ENCODE results near the gene OPRL1.

The OPRL1 gene

GRCh38 chr20:64146301-64146935, 66.5 kb downstream of the OPRL1 start:
- Histone ChIP-seq H3K27ac (ENCODE audit: extremely low read depth, low read depth, low read length) (no peak overlapping the region), H3K36me3 (ENCODE audit: control insufficient read depth in 2 of 2, insufficient read depth in 1 of 2, low read length in 2 of 2) (no peaks in the 10 kb centered on the region), H3K4me3 (ENCODE audit: low read depth, low read length) (no peak overlapping the region), H3K9me3 (ENCODE audit: control insufficient read depth, insufficient read depth, low read depth, low read length) (no peaks in the 10 kb centered on the region), H3K4me1 (ENCODE audit: control insufficient read depth, insufficient read depth, low read length) (no peaks in the 10 kb centered on the region)
- TF ChIP-seq HOXA7 (CRISPR knock-in tag; IDR thresholded peaks at IDR 0.05; ENCODE audit: borderline replicate concordance) (no peak), ZNF223 (tag by site-specific recombination; IDR thresholded peaks at IDR 0.05) (no peak), ZNF791 (tag by site-specific recombination; IDR thresholded peaks at IDR 0.05) (no peak), ZNF280D (tag by site-specific recombination; IDR thresholded peaks at IDR 0.05) (no peak), ZNF10 (tag by site-specific recombination; IDR thresholded peaks at IDR 0.05) (no peak), ZNF529 (tag by site-specific recombination; IDR thresholded peaks at IDR 0.05; ENCODE audit: insufficient replicate concordance) (no peak), ZNF660 (tag by site-specific recombination; IDR thresholded peaks at IDR 0.05) (no peak), SCRT2 (tag by site-specific recombination; IDR thresholded peaks at IDR 0.05) (no peak), ZNF133 (tag by site-specific recombination; IDR thresholded peaks at IDR 0.05) (no peak), SP2 (tag by site-specific recombination; IDR thresholded peaks at IDR 0.05) (no peak), INSM2 (tag by site-specific recombination; IDR thresholded peaks at IDR 0.05) (no peak), GLI4 (tag by site-specific recombination; IDR thresholded peaks at IDR 0.05) (no peak), ZNF544 (tag by site-specific recombination; IDR thresholded peaks at IDR 0.05) (no peak), ZNF366 (tag by site-specific recombination; conservative IDR thresholded peaks at IDR 0.05) (no peak), ZNF433 (tag by site-specific recombination; IDR thresholded peaks at IDR 0.05; ENCODE audit: low read depth) (no peak), ZNF155 (tag by site-specific recombination; IDR thresholded peaks at IDR 0.05) (no peak)
- TF ChIP-seq, protein P1, sequence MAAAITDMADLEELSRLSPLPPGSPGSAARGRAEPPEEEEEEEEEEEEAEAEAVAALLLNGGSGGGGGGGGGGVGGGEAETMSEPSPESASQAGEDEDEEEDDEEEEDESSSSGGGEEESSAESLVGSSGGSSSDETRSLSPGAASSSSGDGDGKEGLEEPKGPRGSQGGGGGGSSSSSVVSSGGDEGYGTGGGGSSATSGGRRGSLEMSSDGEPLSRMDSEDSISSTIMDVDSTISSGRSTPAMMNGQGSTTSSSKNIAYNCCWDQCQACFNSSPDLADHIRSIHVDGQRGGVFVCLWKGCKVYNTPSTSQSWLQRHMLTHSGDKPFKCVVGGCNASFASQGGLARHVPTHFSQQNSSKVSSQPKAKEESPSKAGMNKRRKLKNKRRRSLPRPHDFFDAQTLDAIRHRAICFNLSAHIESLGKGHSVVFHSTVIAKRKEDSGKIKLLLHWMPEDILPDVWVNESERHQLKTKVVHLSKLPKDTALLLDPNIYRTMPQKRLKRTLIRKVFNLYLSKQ (tag by site-specific recombination; IDR thresholded peaks at IDR 0.05; ENCODE audit: borderline replicate concordance) = no peak
- TF ChIP-seq, protein P2, sequence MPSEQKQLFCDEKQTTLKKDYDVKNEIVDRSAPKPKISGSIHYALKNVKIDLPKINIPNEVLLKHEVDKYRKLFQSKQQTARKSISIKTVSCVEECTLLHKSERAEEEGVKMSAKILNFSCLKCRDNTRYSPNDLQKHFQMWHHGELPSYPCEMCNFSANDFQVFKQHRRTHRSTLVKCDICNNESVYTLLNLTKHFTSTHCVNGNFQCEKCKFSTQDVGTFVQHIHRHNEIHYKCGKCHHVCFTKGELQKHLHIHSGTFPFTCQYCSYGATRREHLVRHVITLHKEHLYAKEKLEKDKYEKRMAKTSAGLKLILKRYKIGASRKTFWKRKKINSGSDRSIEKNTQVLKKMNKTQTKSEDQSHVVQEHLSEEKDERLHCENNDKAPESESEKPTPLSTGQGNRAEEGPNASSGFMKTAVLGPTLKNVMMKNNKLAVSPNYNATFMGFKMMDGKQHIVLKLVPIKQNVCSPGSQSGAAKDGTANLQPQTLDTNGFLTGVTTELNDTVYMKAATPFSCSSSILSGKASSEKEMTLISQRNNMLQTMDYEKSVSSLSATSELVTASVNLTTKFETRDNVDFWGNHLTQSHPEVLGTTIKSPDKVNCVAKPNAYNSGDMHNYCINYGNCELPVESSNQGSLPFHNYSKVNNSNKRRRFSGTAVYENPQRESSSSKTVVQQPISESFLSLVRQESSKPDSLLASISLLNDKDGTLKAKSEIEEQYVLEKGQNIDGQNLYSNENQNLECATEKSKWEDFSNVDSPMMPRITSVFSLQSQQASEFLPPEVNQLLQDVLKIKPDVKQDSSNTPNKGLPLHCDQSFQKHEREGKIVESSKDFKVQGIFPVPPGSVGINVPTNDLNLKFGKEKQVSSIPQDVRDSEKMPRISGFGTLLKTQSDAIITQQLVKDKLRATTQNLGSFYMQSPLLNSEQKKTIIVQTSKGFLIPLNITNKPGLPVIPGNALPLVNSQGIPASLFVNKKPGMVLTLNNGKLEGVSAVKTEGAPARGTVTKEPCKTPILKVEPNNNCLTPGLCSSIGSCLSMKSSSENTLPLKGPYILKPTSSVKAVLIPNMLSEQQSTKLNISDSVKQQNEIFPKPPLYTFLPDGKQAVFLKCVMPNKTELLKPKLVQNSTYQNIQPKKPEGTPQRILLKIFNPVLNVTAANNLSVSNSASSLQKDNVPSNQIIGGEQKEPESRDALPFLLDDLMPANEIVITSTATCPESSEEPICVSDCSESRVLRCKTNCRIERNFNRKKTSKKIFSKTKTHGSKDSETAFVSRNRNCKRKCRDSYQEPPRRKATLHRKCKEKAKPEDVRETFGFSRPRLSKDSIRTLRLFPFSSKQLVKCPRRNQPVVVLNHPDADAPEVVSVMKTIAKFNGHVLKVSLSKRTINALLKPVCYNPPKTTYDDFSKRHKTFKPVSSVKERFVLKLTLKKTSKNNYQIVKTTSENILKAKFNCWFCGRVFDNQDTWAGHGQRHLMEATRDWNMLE (tag by site-specific recombination; conservative IDR thresholded peaks at IDR 0.05; ENCODE audit: low read depth) = no peak
- TF ChIP-seq, protein P3, sequence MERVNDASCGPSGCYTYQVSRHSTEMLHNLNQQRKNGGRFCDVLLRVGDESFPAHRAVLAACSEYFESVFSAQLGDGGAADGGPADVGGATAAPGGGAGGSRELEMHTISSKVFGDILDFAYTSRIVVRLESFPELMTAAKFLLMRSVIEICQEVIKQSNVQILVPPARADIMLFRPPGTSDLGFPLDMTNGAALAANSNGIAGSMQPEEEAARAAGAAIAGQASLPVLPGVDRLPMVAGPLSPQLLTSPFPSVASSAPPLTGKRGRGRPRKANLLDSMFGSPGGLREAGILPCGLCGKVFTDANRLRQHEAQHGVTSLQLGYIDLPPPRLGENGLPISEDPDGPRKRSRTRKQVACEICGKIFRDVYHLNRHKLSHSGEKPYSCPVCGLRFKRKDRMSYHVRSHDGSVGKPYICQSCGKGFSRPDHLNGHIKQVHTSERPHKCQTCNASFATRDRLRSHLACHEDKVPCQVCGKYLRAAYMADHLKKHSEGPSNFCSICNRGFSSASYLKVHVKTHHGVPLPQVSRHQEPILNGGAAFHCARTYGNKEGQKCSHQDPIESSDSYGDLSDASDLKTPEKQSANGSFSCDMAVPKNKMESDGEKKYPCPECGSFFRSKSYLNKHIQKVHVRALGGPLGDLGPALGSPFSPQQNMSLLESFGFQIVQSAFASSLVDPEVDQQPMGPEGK (tag by site-specific recombination; IDR thresholded peaks at IDR 0.05) = no peak
- ChIA-PET POLR2A (no interaction called here), CTCF (no interaction called here)

Measured in HEK293 (cell line).